NCI-H748 (cell line): ENCODE data around the gene PIP5K1A.

Experiments used
- DNase-seq: peaks from one replicate; lab custom pipeline; 2025; ENCODE audit not compliant: unreplicated experiment; lab: John Stamatoyannopoulos, UW

Gene PIP5K1A

GRCh38 chr1:151288502-151288901 lies 90.2 kb downstream of the PIP5K1A start:
- no peak for DNase-seq

GRCh38 chr1:151289080-151289935 lies 91.0 kb downstream of the PIP5K1A start:
- no peak for DNase-seq

GRCh38 chr1:151289991-151290708 lies 91.8 kb downstream of the PIP5K1A start:
- DNase-seq: no peak

DNA sequence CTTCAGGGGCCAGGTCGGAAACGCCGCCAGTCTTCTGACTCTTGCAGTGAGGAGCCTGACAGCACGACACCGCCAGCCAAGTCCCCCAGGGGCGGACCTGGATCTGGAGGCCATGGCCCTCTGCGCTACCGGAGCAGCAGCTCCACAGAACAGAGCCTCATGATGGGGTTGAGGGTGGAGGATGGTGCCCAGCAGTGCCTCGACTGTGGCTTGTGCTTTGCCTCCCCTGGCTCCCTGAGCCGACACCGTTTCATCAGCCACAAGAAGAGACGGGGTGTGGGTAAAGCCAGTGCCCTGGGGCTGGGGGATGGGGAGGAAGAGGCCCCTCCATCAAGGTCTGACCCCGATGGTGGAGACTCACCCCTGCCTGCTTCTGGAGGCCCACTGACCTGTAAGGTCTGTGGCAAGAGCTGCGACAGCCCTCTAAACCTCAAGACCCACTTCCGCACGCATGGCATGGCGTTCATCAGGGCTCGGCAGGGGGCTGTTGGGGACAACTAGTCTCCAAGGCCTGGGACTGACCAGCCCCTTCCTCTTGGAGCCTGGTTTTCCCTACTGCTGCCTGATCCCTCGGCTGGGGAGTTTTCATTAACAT lies 92.5 kb downstream of the PIP5K1A start:
- no peak for DNase-seq

- DNase-seq: no peak
Observed at GRCh38 chr1:151292207-151293030, 94.1 kb downstream of the PIP5K1A start.

GRCh38 chr1:151293093-151293492 lies 94.7 kb downstream of the PIP5K1A start:
- DNase-seq: no peak

- no peak for DNase-seq
Observed at GRCh38 chr1:151294742-151295462, 96.5 kb downstream of the PIP5K1A start.
